GM21529 (cell line): ENCODE results near the gene TNS4.

Experiments
- ATAC-seq: cut with Tn5 transposase; IDR thresholded peaks from one replicate; pipeline ENCODE4 v1.9.1; 2021; ENCODE audit not compliant: unreplicated experiment

The TNS4 gene

DNA sequence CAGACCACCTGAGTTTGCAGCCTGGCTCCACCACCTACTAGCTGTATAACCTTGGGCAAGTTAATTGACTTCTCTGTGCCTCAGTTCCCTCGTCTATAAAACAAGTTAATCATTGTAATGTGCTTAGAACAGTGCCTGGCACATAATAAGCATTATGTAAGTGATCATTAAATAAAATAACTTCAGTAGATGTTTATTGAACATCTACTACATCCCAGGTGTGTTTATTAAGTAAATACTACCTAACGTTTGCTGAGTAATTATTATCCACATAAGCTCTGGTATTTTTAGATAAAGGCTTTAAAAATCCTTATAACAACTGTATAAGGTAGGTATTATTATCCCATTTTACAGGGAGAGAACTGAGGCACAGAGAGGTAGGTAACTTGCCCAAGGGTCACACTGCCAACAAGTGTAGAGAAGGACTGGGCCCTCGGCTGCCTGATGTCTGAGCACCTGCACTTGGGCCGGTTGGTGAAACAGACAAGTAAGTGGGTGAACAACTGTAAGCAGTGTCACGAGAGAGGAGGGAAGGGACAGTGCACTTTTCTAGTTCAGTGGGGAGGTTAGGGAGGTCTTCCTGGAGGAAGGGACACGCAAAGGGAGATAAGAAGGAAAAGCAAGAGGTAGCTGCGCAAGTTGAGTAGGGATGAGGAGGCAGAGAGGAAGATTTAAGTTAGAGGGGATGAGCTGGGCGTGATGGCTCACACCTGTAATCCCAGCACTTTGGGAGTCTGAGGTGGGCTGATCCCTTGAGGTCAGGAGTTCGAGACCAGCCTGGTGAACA, 4.6 kb downstream of the TNS4 start:
- ATAC-seq: no peak

- ATAC-seq: no peak
Measured at GRCh38 chr17:40496170-40496569, 5.3 kb downstream of the TNS4 start.

DNA sequence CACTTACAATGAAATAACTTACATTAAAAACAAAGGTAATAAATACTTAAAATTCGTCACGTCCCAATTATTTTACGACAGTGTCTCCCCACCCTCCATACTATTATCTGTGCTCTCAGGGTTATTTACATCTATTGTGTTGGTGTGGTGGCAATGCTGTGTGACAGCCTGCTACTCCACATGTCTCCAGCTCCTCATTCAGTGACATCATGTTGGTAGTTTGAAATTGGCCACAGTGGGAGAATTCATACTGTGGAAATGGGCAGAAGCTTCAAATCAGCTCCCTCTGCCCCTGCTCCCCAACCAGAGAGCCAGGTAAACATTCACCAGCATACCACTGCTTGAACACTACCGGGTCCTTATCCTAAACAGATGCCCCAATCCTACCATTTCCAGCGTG, 6.3 kb downstream of the TNS4 start:
- ATAC-seq: no peak

- no peak for ATAC-seq
Measured at GRCh38 chr17:40493697-40494096, 7.7 kb downstream of the TNS4 start.

GRCh38 chr17:40491486-40491885, 9.9 kb downstream of the TNS4 start:
- ATAC-seq: no peak

DNA sequence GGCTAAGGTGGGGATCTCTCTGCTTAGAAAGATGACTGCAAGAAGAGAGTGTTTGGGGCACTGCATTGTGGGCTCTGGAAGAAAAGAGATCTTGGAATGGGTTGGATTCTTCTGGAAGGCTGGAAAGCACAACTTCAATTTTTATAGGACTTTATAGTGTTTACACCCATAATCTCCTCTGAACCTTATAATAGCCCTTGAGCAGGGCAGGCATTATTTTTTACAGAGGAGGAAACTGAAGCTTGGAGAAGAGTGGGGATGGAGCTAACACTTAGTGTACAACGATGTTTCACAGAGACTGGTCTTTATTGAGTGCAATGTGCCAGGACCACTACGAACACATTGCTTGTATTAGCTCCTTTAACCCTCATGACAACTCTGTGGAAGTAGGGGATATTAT, 10.4 kb downstream of the TNS4 start:
- ATAC-seq: no peak

GRCh38 chr17:40490289-40490853, 11.1 kb downstream of the TNS4 start:
- no peak for ATAC-seq

- ATAC-seq: no peak
Measured at GRCh38 chr17:40487371-40488020, 13.9 kb downstream of the TNS4 start.

GRCh38 chr17:40486522-40487370, 14.7 kb downstream of the TNS4 start:
- ATAC-seq: no peak

DNA sequence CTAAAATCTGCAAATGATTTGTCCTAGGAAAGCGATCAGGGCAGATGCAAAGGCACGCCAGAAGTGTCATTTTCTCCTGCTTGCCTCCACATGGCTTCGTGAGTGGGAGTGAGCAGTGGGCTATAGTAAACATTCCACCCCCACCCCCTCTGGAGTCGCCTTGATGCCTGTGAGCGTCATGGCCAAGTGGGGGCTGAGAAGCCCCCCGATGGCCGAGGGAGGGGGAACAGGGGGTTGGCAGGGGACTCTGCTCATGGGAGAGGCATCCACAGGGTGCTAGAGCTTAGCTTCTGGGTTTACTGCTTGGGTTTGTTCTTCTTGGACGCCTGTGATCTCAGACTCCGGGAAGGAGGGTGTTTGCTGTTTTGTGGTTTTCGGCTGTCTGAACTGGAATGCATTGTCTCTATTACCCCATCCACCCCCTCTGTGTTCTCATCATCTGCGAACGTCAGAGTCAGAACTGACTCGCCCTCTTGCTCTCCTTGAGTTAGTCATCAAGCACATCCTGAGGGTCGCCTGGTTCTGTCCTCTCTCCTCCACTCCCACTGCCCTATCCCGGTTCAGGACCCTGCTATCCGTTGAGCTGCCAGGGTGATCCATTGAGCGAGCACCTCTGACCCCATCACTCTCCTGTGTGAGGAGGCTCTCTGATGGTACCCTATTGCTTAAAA, 15.4 kb downstream of the TNS4 start:
- no peak for ATAC-seq

GRCh38 chr17:40484973-40485530, 16.4 kb downstream of the TNS4 start:
- ATAC-seq: no peak

DNA sequence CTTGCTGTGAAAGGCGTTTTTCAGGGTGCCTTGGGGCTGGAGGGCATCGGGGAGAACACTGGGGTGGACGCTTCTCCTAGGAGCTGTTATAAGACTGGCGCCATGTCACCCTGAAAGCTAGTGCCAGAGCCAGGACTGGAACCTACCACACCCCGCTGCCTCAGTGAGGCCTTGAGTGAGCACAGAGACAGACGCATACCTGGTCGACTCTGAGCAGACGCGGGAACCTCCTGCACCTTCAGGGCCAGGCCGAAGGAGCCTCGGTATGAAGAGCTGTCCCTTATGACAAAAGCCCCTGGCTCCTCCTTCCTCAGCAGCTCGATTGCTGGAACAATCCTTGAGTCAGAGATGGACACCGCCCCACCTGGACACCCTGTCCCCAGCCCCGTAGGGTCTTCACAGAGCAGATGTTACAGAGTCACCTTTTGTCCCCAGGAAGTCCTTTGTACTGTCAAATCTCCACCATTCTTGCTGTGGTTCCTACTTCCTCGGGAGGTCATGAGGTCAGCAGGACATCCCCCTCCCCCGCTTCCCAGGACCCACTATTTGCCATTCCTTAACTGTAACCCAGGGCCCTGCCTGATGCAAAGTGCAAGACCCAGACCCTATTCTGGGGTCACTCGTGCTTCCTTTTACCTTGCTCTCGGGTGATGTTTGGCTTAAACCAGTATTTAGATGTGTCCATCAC, 17.0 kb downstream of the TNS4 start:
- ATAC-seq: no peak

GRCh38 chr17:40483679-40484078, 17.7 kb downstream of the TNS4 start:
- ATAC-seq: no peak

GRCh38 chr17:40482722-40483121, 18.7 kb downstream of the TNS4 start:
- no peak for ATAC-seq

GRCh38 chr17:40481106-40481505, 20.3 kb downstream of the TNS4 start:
- ATAC-seq: no peak

DNA sequence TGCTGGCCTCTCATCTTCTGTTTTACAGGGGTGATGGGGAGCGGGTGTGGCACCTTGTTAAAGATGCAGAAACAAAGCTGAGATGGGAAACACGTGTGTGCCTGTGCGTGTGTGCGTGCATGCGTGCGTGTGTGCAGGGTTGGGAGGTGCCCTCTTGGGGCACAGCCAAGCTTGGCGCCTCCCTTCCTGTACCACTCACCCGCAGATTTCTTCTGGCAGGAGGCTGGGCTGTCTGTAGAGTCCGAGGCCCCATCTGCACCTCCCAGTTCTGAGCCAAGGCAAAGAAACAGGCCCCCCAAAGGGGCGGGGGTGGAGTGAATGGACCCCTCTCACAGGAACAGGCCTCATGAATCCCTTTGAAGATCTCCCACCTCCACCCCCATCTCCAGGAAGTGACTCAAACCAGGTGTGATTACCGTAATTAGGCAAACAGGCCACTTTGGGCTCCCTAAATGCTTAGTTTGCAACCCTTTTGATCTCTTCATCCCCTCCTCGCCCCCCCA, 20.9 kb downstream of the TNS4 start:
- ATAC-seq: no peak

DNA sequence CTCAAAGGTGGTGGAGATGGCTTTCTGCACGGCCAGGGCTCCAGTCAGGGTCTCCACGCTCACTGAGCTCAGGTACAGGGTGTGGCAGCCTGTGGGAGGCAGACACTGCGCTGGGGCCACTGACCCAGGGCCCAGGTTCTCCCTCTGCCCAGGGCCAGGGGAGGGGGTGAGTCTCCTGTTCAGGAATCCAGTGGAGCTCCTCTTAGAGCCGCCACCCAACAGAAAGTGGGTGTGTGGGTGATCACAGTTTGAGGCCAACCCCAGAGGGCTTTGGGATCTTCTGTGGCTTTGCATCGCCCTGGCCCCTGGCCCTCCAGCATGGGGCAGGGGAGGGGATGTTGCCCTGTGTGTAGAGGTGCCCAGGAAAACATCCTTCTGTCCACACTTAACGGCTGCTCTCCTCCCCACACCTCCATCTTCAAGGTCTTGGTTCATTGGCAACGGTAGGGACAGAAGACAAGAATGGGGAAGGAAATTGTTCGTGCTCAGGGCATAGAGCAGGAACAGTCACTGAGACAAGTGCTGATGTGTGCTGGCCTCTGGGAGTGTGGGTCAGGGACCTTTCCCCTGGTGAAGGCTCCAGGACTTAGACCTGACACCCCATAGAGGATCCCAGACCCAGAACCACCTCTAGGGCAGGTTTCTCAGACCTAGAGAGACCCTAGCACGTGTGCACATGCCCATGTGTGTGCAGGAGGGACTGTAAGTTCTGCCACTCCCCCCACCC, 21.5 kb downstream of the TNS4 start:
- ATAC-seq: no peak

- no peak for ATAC-seq
Measured at GRCh38 chr17:40478486-40478885, 22.9 kb downstream of the TNS4 start.

- ATAC-seq: no peak
Measured at GRCh38 chr17:40477796-40478195, 23.6 kb downstream of the TNS4 start.
